A549 (cell line): Measurements from ENCODE around the gene ZNF618. TPM values are rescaled to one million over a fixed set of nuclear protein-coding genes. Genes with fewer than 3 reads are reported as not detected.

Experiments
- ATAC-seq, 2 experiments: fragments of 200-7000 bp in 1 of 2; fragments of >200 bp in 1 of 2; cut with Nextera tagmentation in 1 of 2; cut with Tn5 transposase in 1 of 2; 3 replicates each; pipeline versions ENCODE4 v1.8.0 to v1.9.1; 2018 to 2020; ENCODE audit warnings: mild to moderate bottlenecking in 1 of 2, moderate library complexity in 1 of 2
- CTCF ChIA-PET: fragments of 300-600 bp; sonication (Branson Sonifier 250); formaldehyde crosslinking; extraction: SDS; loops from one replicate; lab custom pipeline; 2021; ENCODE audit warnings: antibody characterized with exemption, inconsistent platforms; lab: Yijun Ruan, JAX
- POLR2A ChIA-PET: fragments of 350-600 bp; formaldehyde crosslinking; extraction: SDS; loops from one replicate; lab custom pipeline; 2021; ENCODE audit warnings: antibody characterized with exemption, inconsistent platforms; lab: Yijun Ruan, JAX
- DNase-seq, 2 experiments: peaks; one replicate each; pipeline versions ENCODE4 v3.0.0 to v3.0.0-alpha.2; 2011 to 2016; ENCODE audit warnings: low read depth in 1 of 2, low spot score in 1 of 2
- FAIRE-seq: peaks from 2 replicates; lab custom pipeline; 2011; peaks lifted over from hg19 to GRCh38; lab: Jason Lieb, UNC
- H3K27ac ChIP-seq, 2 experiments: fragments of >200 bp; sonication (Bioruptor Twin); formaldehyde crosslinking; 3 replicates each; pipeline ENCODE4 v1.5.1; 2016 to 2017
- H3K4me1 ChIP-seq: fragments of >200 bp; sonication (Bioruptor Twin); formaldehyde crosslinking; 3 replicates; pipeline ENCODE4 v1.6.1; 2016
- H3K4me2 ChIP-seq: fragments of >200 bp; sonication (Bioruptor Twin); formaldehyde crosslinking; 3 replicates; pipeline ENCODE4 v1.6.1; 2016
- H3K4me3 ChIP-seq: fragments of >200 bp; sonication (Bioruptor Twin); formaldehyde crosslinking; 3 replicates; pipeline ENCODE4 v1.5.1; 2016
- H3K9me3 ChIP-seq: fragments of >200 bp; sonication (Bioruptor Twin); formaldehyde crosslinking; 3 replicates; pipeline ENCODE4 v1.6.1; 2016
- BCL3 ChIP-seq: fragments of >200 bp; sonication (Bioruptor Twin); formaldehyde crosslinking; IDR thresholded peaks from 3 replicates; pipeline ENCODE4 v1.6.1; 2016
- BHLHE40 ChIP-seq: IDR thresholded peaks from 2 replicates; pipeline ENCODE4 v1.6.1; 2012; ENCODE audit warnings: low read depth, low read length, inconsistent platforms
- CBX2 ChIP-seq: fragments of 200-600 bp; sonication (generic); IDR thresholded peaks from 2 replicates; pipeline ENCODE4 v1.6.1; 2016; ENCODE audit warnings: low read depth, mild to moderate bottlenecking, borderline replicate concordance
- CBX8 ChIP-seq: fragments of 200-600 bp; sonication (generic); IDR thresholded peaks from 2 replicates; pipeline ENCODE4 v1.6.1; 2016
- CHD2 ChIP-seq: fragments of 150-350 bp; IDR thresholded peaks from 2 replicates; pipeline ENCODE4 v1.6.1; 2014; ENCODE audit warnings: low read length; ENCODE audit not compliant: partially characterized antibody
- CHD4 ChIP-seq: fragments of 200-600 bp; sonication (generic); IDR thresholded peaks from 2 replicates; pipeline ENCODE4 v1.6.1; 2016; ENCODE audit warnings: antibody characterized with exemption, mild to moderate bottlenecking, borderline replicate concordance
- FOSL2 ChIP-seq, 2 experiments: fragments of 450-650 bp in 1 of 2; fragments of >200 bp in 1 of 2; sonication (Bioruptor Twin) in 1 of 2; formaldehyde crosslinking; IDR thresholded peaks; 2 replicates each; pipeline versions ENCODE4 v1.5.0 to v1.6.1; 2016 to 2020; ENCODE audit warnings: mild to moderate bottlenecking in 1 of 2, moderate library complexity in 1 of 2
- GATA3 ChIP-seq: IDR thresholded peaks from 2 replicates; pipeline ENCODE4 v1.6.1; 2012; ENCODE audit warnings: borderline replicate concordance
- HDAC2 ChIP-seq: fragments of 200-600 bp; sonication (generic); IDR thresholded peaks from 2 replicates; pipeline ENCODE4 v1.6.1; 2016
- HOXB13 ChIP-seq: fragments of 250-450 bp; sonication (Bioruptor Pico); IDR thresholded peaks from 2 replicates; pipeline ENCODE4 v1.5.0; 2020; ENCODE audit warnings: low read depth, mild to moderate bottlenecking, moderate library complexity
- JUNB ChIP-seq: fragments of >200 bp; sonication (Bioruptor Twin); formaldehyde crosslinking; IDR thresholded peaks from 2 replicates; pipeline ENCODE4 v1.6.1; 2016
- KDM1A ChIP-seq: fragments of 200-600 bp; sonication (generic); IDR thresholded peaks from 2 replicates; pipeline ENCODE4 v1.6.1; 2016; ENCODE audit warnings: low read depth, mild to moderate bottlenecking
- KDM5A ChIP-seq: fragments of 200-600 bp; sonication (generic); IDR thresholded peaks from 2 replicates; pipeline ENCODE4 v1.6.1; 2016; ENCODE audit warnings: antibody characterized with exemption, mild to moderate bottlenecking
- MAZ ChIP-seq: fragments of 150-350 bp; IDR thresholded peaks from 2 replicates; pipeline ENCODE4 v1.6.1; 2014; ENCODE audit warnings: antibody characterized with exemption, low read depth, low read length, borderline replicate concordance
- MYC ChIP-seq: IDR thresholded peaks from 2 replicates; pipeline ENCODE4 v1.6.1; 2012; ENCODE audit warnings: mild to moderate bottlenecking, inconsistent platforms, low read length, improper control_type of control experiment, borderline replicate concordance
- NPAS2 ChIP-seq: fragments of 250-450 bp; sonication (Bioruptor Pico); IDR thresholded peaks from 2 replicates; pipeline ENCODE4 v1.8.0; 2022; ENCODE audit warnings: mild to moderate bottlenecking, moderate library complexity, borderline replicate concordance
- NR3C1 ChIP-seq: fragments of >200 bp; sonication (Bioruptor Twin); formaldehyde crosslinking; IDR thresholded peaks from 3 replicates; pipeline ENCODE4 v1.6.1; 2017
- POLR2A ChIP-seq: IDR thresholded peaks from 2 replicates; pipeline ENCODE4 v1.6.1; 2012; ENCODE audit warnings: mild to moderate bottlenecking, low read length
- RAD21 ChIP-seq, 2 experiments: fragments of >200 bp in 1 of 2; sonication (Bioruptor Twin) in 1 of 2; formaldehyde crosslinking in 1 of 2; IDR thresholded peaks in 1 of 2; conservative IDR thresholded peaks in 1 of 2; 2 replicates in 1 of 2; 3 replicates in 1 of 2; pipeline ENCODE4 v1.6.1; 2012 to 2018; ENCODE audit warnings: inconsistent platforms in 1 of 2
- RCOR1 ChIP-seq: fragments of 150-350 bp; IDR thresholded peaks from 2 replicates; pipeline ENCODE4 v1.6.1; 2014; ENCODE audit warnings: antibody characterized with exemption, low read length, low read depth
- SMC3 ChIP-seq: fragments of >200 bp; sonication (Bioruptor Twin); formaldehyde crosslinking; IDR thresholded peaks from 3 replicates; pipeline ENCODE4 v1.6.1; 2018; ENCODE audit warnings: inconsistent platforms
- SREBF2 ChIP-seq: fragments of 450-650 bp; IDR thresholded peaks from 2 replicates; pipeline ENCODE4 v1.6.1; 2014; ENCODE audit warnings: mild to moderate bottlenecking, moderate library complexity
- TP53 ChIP-seq: fragments of 250-450 bp; sonication (Bioruptor Pico); IDR thresholded peaks from 2 replicates; pipeline ENCODE4 v1.5.0; 2021; ENCODE audit warnings: mild to moderate bottlenecking, moderate library complexity
- ZNF302 ChIP-seq: fragments of 250-450 bp; sonication (Bioruptor Pico); IDR thresholded peaks from 2 replicates; pipeline ENCODE4 v1.9.0; 2021; ENCODE audit warnings: inconsistent platforms, mild to moderate bottlenecking, moderate library complexity
- ZSCAN20 ChIP-seq: fragments of 250-450 bp; sonication (Bioruptor Pico); IDR thresholded peaks from 2 replicates; pipeline ENCODE4 v1.8.0; 2022; ENCODE audit warnings: mild to moderate bottlenecking, moderate library complexity
- WGBS: methylation state at CpG from one replicate; pipeline ENCODE4 v1.1.6; 2017; ENCODE audit errors: missing lambda C conversion rate; 5-methylcytosine and 5-hydroxymethylcytosine counted together
- polyA plus RNA-seq, 4 experiments: library from polyadenylated mRNA; depleted of rRNA in 3 of 4; stranded (reverse); fragments of >200 nt; fragmentation: RNase III in 1 of 4; extraction: RNeasy Plus Mini Kit Qiagen cat#74134 plus additional on column Dnase treatment in 1 of 4; gene quantifications; 2 replicates in 3 of 4; 3 replicates in 1 of 4; pipeline ENCODE4 v1.2.3, GENCODE V29; 2011 to 2017
- TF ChIP-seq, protein P1 (sequence below): fragments of 150-350 bp; IDR thresholded peaks from 2 replicates; pipeline ENCODE4 v1.6.1; 2014; ENCODE audit warnings: low read depth, mild to moderate bottlenecking, low read length
- TF ChIP-seq, protein P2 (sequence below): IDR thresholded peaks from 2 replicates; pipeline ENCODE4 v1.6.1; 2012
- TF ChIP-seq, protein P3 (sequence below): fragments of >200 bp; sonication (Bioruptor Twin); formaldehyde crosslinking; IDR thresholded peaks from 2 replicates; pipeline ENCODE4 v1.6.1; 2016

The ZNF618 gene
- polyA plus RNA-seq, 2 of the 4 experiments (the other 2 are of a cell fraction), result 9.0 to 10.0 TPM

DNA sequence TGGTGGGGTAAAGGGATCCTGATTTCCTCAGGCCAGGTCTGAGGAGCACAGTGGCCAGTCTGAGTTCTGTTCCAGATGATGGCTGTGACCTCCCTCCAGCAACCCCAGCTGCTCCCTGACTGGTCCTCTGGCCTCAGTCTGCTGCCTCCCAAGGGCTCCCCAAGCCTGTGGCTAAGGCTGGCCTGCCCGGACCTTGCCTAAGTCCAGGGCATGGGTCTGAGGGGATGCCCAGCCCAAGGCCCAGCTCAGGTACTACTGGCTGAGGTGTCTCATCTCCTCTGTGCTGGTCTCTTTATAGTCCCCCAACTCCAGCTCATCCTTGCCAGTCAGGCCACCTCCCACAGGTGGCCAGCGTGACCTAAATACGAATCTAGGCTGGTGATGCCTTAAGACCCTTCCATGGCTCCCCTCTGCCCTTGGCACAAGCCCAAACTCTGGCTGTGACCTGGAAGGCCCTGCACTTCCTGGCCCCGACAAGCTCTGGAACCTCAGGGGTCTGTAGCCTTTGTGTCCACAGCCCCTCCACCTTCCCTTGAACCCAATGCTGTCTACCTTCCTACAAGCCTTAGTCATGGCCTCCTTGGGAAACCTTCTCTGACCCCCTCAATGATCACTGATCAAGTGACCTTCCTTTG is 213.2 kb downstream of the ZNF618 start:
- DNase-seq (no peak), ATAC-seq (no peak), FAIRE-seq (no peak)
- Histone ChIP-seq H3K4me2 (no peak overlapping the region), H3K4me1 (peaks cover 8% of the 10 kb centered on the region), H3K27ac (no peak overlapping the region), H3K4me3 (no peak overlapping the region), H3K9me3 (no peaks in the 10 kb centered on the region)
- WGBS, result 74% methylated on average over 3 of the region's 4 CpGs
- no peak for TF ChIP-seq GATA3
- no peak for TF ChIP-seq BHLHE40
- no peak for TF ChIP-seq JUNB
- no peak for TF ChIP-seq ZSCAN20 (CRISPR knock-in tag)
- TF ChIP-seq POLR2A, result no peak
- TF ChIP-seq FOSL2 (IDR thresholded peaks at IDR 0.05), result no peak
- no peak for TF ChIP-seq FOSL2 (CRISPR knock-in tag; IDR thresholded peaks at IDR 0.05)
- no peak for TF ChIP-seq SREBF2
- no peak for TF ChIP-seq HDAC2
- no peak for TF ChIP-seq SMC3
- no peak for TF ChIP-seq MYC
- no peak for TF ChIP-seq BCL3
- TF ChIP-seq TP53 (CRISPR knock-in tag), result no peak
- TF ChIP-seq, protein P1, sequence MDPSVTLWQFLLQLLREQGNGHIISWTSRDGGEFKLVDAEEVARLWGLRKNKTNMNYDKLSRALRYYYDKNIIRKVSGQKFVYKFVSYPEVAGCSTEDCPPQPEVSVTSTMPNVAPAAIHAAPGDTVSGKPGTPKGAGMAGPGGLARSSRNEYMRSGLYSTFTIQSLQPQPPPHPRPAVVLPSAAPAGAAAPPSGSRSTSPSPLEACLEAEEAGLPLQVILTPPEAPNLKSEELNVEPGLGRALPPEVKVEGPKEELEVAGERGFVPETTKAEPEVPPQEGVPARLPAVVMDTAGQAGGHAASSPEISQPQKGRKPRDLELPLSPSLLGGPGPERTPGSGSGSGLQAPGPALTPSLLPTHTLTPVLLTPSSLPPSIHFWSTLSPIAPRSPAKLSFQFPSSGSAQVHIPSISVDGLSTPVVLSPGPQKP, result no peak
- TF ChIP-seq RAD21 (conservative IDR thresholded peaks at IDR 0.05 in 1 of 2, IDR thresholded peaks at IDR 0.05 in 1 of 2), result no peak
- no peak for TF ChIP-seq CHD4
- no peak for TF ChIP-seq CBX8
- ChIA-PET CTCF (interaction anchor here (0.7 to 3.8 kb wide), 7 partner anchors 11 to 202 kb away, joined by 3 to 29 read pairs (median 3); partner anchors contain the start of gene KIF12), POLR2A (no interaction called here)

GRCh38 chr9:114090798-114091197 is 214.7 kb downstream of the ZNF618 start:
- ChIA-PET POLR2A (no interaction called here), CTCF (interaction anchor here (0.7 to 3.8 kb wide), 4 partner anchors 8 to 201 kb away, joined by 3 to 22 read pairs (median 8); no protein-coding TSS in a partner anchor)
- DNase-seq, result no peak
- no peak overlapping the region for H3K27ac ChIP-seq
- H3K4me3 ChIP-seq, result no peak overlapping the region
- H3K9me3 ChIP-seq, result no peaks in the 10 kb centered on the region
- no peak overlapping the region for H3K4me2 ChIP-seq
- 90% methylated on average over 4 of the region's 4 CpGs for WGBS
- ATAC-seq, result no peak
- H3K4me1 ChIP-seq, result peaks cover 4% of the 10 kb centered on the region; the same call in 1 of the 3 replicates
- FAIRE-seq, result no peak
- TF ChIP-seq CBX2 (no peak), BCL3 (no peak), ZNF302 (no peak), CHD2 (no peak), MAZ (no peak), GATA3 (no peak), RCOR1 (no peak), RAD21 (conservative IDR thresholded peaks at IDR 0.05 in 1 of 2, IDR thresholded peaks at IDR 0.05 in 1 of 2) (no peak), NPAS2 (CRISPR knock-in tag) (no peak), SREBF2 (no peak), KDM5A (no peak), KDM1A (no peak), MYC (no peak), NR3C1 (no peak), HOXB13 (no peak)
- TF ChIP-seq, protein P2, sequence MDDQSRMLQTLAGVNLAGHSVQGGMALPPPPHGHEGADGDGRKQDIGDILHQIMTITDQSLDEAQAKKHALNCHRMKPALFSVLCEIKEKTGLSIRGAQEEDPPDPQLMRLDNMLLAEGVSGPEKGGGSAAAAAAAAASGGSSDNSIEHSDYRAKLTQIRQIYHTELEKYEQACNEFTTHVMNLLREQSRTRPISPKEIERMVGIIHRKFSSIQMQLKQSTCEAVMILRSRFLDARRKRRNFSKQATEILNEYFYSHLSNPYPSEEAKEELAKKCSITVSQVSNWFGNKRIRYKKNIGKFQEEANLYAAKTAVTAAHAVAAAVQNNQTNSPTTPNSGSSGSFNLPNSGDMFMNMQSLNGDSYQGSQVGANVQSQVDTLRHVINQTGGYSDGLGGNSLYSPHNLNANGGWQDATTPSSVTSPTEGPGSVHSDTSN, result no peak
- TF ChIP-seq, protein P3, sequence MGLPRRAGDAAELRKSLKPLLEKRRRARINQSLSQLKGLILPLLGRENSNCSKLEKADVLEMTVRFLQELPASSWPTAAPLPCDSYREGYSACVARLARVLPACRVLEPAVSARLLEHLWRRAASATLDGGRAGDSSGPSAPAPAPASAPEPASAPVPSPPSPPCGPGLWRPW, result no peak
- TF ChIP-seq, all 56 proteins: peak for 0
